ENCODE results near the gene ZNF554.

DNA sequence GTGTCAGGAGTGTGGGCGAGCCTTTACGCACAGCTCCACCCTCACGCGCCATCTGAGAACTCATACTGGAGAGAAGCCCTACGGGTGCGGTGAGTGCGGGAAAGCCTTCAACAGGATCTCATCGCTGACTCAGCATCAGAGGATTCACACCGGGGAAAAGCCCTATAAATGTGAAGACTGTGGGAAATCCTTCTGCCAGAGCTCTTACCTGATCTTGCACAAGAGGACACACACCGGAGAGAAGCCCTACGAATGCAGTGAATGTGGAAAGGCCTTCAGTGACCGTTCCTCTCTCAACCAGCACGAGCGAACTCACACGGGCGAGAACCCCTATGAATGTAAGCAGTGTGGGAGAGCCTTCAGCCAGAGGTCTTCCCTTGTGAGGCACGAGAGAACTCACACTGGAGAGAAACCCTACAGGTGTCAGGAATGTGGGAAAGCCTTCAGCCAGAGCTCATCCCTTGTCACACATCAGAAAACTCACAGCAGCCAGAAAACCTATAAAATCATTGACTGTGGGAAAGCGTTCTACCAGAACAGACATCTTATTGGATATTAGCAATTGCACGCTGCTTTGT lies 14.7 kb downstream of the ZNF554 start:
- TF ChIP-seq SP1 (IDR thresholded peaks at IDR 0.05) (no peak), CTCF (IDR thresholded peaks at IDR 0.05; ENCODE audit: low read depth, low read length, missing input control) (no peak), YY1 (IDR thresholded peaks at IDR 0.05) (no peak), MAX (IDR thresholded peaks at IDR 0.05) (no peak)
